ENCODE measurements around the gene ZNF214.

GRCh38 chr11:7062534-7062933, 42.4 kb upstream of the ZNF214 start:
- TF ChIP-seq, protein P1, sequence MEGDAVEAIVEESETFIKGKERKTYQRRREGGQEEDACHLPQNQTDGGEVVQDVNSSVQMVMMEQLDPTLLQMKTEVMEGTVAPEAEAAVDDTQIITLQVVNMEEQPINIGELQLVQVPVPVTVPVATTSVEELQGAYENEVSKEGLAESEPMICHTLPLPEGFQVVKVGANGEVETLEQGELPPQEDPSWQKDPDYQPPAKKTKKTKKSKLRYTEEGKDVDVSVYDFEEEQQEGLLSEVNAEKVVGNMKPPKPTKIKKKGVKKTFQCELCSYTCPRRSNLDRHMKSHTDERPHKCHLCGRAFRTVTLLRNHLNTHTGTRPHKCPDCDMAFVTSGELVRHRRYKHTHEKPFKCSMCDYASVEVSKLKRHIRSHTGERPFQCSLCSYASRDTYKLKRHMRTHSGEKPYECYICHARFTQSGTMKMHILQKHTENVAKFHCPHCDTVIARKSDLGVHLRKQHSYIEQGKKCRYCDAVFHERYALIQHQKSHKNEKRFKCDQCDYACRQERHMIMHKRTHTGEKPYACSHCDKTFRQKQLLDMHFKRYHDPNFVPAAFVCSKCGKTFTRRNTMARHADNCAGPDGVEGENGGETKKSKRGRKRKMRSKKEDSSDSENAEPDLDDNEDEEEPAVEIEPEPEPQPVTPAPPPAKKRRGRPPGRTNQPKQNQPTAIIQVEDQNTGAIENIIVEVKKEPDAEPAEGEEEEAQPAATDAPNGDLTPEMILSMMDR (conservative IDR thresholded peaks at IDR 0.05; ENCODE audit: low read length) = no peak
- TF ChIP-seq EZH2phosphoT487 (IDR thresholded peaks at IDR 0.05; ENCODE audit: borderline replicate concordance) = no peak

Measured in Loucy (cell line).